ENCODE data around the gene AFAP1L2.

The AFAP1L2 gene, protein sequence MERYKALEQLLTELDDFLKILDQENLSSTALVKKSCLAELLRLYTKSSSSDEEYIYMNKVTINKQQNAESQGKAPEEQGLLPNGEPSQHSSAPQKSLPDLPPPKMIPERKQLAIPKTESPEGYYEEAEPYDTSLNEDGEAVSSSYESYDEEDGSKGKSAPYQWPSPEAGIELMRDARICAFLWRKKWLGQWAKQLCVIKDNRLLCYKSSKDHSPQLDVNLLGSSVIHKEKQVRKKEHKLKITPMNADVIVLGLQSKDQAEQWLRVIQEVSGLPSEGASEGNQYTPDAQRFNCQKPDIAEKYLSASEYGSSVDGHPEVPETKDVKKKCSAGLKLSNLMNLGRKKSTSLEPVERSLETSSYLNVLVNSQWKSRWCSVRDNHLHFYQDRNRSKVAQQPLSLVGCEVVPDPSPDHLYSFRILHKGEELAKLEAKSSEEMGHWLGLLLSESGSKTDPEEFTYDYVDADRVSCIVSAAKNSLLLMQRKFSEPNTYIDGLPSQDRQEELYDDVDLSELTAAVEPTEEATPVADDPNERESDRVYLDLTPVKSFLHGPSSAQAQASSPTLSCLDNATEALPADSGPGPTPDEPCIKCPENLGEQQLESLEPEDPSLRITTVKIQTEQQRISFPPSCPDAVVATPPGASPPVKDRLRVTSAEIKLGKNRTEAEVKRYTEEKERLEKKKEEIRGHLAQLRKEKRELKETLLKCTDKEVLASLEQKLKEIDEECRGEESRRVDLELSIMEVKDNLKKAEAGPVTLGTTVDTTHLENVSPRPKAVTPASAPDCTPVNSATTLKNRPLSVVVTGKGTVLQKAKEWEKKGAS

DNA sequence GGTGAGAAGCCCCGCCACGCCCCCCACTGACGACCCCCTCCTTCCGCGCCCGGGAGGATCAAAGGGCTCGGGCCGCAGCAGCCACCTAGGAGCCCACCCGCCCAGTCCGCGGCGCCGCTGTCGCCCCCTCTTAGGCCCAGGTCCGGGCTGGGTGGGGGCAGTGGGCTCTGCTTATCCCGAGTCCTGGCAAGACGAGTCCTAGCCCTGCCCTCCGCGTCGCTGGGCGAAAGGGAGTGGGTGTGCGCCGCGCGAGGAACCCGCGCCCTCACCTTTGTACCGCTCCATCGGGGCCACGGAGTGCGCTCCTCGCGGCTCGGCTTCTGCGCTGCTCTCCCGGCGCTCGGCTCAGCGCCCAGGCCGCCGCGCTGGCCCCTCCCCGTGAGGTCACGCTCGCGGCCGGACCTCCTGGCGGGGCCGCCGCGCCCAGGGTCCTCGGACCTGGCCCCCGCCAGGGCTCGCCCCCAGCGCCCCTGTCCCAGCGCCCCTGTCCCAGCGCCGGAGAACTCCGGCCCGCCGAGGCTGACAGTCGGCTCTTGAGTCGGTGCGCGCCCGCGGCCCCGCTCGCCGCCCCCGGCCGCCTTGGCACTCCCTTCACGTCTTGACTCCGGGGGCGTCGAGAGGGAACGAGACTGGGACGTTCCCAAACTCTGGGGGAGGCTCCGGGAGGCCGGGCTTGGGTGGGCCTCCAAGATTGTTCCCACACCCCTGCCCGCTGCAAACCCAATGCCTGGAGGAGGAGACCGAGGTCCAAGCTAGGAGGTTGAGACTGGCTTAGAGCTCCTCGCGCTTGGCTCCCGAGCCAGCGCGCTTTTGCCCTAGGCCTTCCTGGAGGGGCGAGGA, at the start of gene AFAP1L2:
Gene AFAP1L2 (minus strand): TSS at position 332 of the 840 bp plus-strand sequence. CDS start 47 bp downstream, at position 285.
- FAIRE-seq = no peak

DNA sequence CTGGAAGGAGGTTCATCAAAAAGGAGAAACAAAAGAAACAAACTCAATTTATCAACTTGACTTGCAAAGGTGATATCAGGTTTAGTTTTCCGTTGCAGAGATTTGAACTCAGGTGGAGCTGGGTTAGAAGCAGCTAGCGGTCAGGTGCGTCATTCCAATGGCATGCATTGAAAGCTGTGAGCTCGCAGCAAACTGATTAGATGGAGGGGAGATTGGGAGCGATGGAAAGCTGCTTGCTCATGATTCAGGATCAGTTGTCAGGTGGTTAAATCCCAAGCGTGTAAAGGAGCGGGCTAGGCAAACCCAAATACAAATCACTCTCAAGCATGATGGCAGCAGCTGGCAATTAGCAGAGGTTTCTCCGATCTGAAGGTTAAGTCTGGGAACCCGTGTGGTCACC, 49.3 kb upstream of the AFAP1L2 start:
- FAIRE-seq = no peak

DNA sequence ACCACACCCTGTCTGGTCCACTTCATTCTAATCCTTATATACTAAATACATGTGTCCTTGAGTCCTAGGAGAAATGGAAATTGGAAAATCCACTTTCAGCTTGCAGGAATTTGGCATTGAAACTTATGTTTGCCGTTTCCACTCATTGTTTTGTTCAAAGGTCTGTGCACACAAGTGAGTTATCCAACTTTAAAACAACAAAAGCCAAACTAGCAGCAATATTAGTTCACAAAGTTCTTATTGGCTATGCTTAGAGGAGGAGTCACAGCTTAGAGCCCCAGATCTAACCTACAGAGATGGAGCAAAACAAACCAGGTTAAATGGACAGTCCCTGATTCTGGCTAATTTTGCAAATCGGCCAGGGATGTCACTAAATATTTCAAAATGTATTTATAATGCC, 44.6 kb upstream of the AFAP1L2 start:
- FAIRE-seq = no peak

- FAIRE-seq = no peak
Observed at GRCh38 chr10:114445332-114445731, 41.0 kb upstream of the AFAP1L2 start.

DNA sequence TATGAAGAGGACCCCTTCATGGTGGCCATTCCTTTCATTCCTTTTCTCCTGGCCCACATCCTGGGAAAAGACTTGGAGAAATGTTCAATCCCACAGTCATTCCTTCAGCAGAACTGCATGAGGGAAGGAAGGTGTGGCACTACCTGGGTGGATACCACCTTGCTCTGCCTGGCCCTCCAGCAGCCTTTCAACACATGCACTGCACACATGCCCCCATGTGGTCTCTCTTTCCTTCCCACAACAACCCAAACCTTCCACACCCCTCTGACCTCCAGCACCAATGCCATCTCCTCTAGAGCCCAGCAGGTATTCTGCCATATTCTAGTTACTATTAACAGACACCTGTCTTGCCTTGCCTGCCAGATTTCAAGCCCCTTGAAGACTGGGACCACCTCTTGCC, 40.5 kb upstream of the AFAP1L2 start:
- no peak for FAIRE-seq

DNA sequence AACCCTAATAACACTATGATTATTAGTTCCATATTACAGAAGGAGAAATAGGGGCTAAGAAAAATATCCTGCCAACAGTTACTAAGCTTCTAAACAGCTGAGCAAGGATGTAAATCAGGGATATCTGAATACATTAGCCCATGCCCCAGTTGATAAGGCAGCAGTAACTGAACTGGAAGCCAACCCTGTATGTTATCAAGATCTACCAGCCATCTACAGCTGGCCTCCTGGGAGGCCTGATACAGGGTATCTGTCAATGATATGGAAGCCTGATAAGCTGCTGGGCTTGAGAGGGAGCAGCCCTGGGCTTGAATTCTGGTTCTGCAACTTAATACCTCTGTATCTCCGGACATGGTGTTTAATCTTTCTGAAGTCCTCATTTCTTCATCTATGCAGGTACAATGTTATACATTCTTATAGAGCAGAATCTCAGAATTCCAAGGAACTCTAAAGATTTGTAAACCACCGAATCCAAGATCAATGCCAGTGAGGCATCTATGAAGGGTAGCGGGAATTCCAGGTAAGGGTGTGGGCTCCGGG, 37.9 kb upstream of the AFAP1L2 start:
- FAIRE-seq = no peak

DNA sequence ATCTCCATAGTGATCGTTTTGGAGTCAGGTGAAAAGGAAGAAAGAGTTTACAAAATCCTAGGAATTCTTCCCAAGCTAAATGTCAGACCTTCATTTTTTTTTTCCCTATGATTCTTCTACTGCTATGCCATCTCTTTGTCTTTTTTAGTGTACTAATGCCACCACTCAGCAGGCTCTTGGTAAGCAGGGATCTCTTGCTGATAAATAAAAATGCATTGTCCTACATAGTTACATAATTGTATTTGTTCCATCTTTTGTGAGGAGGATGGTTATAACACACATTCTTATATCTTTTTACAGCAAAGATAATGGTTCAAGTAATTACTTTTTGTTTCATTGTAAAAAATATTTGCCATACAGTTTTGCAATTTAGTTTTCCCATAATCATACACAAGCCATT, 36.8 kb upstream of the AFAP1L2 start:
- FAIRE-seq = no peak

GRCh38 chr10:114437473-114438292, 33.4 kb upstream of the AFAP1L2 start:
- peak; percentile 65 for FAIRE-seq

DNA sequence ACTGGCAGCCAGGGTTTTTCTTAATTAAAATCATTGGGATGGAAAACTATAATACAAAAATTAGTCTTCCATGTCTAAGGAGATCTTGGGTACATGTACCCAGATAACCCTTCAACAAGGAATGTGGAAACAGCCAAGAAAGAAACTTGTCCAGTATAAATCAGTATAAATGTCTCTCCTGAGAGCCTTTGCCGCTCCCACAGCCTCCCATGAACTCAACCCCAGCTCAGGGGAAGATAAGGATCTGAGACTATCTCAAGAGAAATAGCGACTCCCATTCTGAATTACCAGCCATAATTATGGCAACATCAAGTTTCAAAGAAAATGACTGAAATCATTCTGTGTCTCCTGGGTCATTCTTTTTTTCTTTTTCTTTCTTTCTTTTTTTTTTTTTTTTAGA, 32.6 kb upstream of the AFAP1L2 start:
- no peak for FAIRE-seq

DNA sequence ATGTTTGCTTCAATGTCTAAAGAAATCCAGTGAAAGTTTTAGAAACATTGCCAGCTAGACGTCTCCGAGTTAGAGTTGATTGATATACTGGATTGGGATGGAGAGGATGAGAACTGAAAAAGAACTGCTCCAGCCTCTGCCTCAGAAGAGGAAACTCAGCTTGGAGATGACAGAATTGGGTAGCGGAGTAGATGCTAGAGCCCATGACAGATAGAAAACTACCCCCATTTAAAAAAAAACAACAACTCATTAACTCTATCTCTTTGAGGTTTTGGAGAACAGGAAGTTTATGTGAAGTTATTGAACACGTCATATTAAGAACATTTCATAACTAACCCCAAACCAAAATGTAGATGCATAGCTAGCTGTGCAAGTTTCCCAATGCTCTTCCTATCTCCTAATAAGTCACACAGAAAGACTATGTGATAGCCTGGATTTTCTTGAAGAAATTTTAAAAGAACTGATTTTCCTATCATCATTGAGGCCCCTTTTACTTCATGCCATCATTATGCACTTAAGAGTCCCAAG, 28.3 kb upstream of the AFAP1L2 start:
- no peak for FAIRE-seq

DNA sequence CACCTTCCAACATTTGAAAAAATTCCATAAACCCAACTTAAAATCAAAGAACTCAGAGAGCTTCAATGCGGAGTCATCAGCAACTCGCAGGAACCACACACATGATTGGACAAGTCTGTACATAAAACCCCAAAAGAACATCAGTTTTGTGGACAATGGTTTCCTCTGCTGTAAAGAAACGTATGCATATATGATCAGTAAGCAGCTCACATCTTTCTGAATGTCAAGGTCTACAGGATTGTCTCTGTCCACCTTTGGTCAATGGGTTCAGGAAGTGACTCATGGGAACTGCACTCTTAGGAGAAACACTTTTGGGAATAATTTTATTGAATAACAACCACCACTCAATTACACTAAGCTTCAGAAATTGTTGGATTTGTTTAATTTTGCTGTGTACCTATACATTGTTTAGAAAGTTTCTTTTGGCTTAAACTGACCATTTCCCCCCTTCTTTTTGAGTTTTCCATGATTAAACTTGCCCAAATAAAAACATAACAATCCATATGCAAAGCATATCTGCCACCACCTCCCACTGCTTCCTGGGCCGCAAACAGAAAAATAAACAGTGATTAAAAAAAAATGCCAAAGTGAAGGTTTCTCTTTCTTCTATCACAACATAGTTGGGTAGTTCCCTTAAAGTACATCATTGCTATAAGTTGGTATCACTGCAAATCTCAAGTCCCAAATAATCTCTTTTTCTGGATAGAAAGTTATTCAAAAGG, 27.3 kb upstream of the AFAP1L2 start:
- no peak for FAIRE-seq

DNA sequence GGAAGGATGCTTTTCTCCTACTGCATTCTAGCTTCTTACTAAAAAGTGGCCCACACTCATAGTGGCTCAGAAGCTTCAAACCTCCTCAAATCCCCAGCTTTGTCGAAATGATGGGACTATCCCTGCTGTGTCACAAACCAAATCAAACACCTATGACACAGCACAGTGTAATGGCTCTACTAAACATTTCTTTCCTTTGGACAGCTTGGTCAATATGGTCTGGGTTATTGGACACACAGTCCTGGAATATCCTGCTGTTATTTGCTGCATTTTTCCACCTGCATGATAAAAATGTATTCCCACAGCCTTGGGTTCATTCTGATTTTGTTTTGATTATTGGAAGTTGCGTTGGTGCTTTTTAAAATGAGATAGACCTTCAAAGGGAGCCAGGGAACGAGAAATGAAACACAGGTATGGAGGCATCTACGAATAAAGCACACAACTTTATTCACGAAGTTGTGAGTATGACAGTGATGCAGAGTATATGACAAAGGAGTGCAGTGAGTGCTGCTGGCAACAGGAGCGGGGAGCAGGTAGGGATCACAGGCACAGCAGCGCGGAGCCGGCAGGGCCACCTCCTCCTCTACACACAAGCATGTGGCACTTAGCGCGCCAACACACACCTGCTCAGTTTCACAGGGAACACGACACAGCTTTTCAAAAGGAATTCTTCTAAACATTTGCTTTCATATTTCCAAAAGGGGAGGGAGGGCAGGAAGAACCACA, 26.5 kb upstream of the AFAP1L2 start:
- no peak for FAIRE-seq

DNA sequence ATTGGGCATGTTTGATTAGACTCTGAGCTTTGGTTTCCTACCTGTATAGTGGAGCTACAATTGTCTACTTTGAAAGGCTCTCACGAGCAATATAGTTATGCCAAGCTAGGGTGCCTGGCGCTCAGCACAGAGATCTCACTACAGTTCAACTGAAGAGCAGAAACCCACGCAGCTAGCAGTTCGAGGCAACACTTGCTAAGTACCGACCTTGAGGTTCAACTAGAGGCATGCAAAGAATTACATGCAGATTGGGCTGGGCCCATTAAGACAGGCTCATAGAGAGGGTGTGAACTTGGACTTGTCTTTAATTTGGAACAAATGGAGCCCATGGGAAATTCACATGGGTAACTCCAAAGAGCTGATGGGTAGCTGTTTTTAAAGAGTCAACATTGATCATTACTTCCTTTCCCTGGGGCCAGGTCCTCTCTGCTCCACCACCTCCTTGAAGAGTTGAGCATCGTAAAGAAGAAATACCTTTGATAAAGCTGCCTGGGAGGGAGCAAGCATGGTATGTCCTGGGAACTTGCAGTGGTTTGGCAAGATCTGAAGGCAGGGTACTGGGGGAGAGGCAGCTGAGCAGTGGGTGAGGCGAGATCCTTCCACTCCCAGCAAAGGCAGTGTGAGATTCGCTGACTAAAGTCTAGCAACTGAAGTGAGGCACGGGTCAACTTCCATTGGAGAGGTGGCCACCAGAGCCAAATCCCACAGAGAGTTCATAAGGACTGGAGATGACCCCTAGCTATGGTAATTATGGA, 25.5 kb upstream of the AFAP1L2 start:
- FAIRE-seq = no peak

- no peak for FAIRE-seq
Observed at GRCh38 chr10:114427124-114427852, 23.0 kb upstream of the AFAP1L2 start.

- no peak for FAIRE-seq
Observed at GRCh38 chr10:114426476-114426875, 22.2 kb upstream of the AFAP1L2 start.

DNA sequence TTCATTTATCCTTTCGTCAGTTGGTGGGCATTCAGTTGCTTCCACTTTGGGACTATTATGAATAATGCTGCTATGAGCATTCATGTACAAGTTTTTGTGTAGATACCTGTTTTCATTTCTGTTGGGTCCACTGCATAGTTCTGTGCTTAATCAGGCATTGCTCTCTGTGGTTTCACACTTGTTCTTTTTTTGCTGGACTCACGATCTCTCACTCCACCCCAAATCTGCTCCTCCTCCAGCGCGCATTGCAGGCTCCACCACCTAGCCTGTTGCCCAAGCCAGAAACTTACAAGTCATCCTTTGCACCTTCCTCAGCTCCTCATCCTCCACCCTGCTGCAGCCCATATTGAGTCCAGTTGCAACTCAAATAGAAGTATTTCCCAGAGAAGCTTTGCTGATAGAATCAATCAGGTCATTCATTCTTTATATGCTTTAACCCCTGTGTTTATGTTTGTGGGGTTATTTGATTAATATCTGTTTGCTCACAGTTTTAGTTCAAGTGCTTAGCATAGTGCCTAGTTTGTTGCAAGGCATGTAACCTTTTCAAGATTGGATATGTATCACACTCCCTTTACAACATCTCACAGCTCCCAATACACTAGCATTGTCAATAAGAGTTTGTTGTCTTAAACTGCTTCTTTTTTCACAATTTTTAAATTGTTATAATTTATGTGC, 16.6 kb upstream of the AFAP1L2 start:
- no peak for FAIRE-seq

DNA sequence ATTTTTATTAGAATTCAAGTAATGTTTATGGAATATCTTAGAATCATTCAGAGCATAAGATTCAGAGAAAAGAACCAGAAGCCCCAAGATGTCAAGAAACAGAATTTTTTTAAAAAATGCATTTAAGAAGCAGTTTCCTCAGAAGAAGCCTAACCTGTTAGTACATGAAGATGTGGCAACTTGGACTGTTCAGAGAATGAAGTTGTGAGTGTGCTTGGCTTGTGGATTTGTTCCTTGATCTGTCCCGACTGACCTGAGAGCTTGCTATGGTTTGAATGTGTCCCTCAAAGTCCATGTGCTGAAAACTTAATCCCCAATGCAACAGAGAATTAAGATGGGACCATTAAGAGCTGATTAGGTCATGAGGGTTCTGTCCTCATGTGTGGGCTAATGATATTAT, 13.8 kb upstream of the AFAP1L2 start:
- no peak for FAIRE-seq

Measured in A204.1 (cell line).